Measurements from ENCODE around the gene EXOC3L2.

EXOC3L2 gene

DNA sequence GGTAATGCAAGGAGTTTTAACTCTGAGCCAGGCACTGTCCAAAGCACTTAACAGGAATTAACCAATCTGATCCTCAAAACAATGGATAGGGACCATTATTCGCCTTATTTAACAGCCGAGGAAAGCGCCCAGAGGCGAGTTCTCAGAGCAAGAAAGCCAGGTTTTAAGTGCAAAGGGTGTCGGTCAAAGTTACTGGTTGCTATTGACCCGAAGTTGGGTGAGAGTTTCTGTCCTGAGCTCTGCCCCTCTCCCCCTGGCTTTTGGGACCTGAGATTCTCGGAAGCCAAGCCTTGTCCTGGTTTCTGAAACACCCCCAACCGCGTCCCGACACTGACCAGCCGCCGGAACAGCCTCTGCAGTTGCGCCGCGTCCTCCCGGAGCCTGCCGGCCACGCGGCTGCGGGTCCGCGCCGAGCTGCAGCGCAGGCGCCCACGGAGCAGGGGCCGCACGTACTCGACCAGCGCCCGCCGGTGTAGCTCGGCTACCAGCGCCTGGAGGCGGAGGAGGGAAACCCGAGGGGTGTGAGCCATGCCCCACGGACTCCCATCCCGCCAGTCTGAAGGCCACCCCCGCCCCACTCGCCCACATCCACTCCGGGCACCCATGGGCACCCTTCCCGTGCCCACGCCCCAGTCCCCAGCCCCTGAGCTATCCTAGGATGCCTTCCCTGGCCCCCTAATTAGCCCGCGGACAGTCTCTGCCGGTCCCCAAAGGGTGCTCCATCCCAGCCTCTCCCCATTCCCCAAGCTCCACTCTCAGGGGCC is 27.8 kb downstream of the EXOC3L2 start:
- Histone ChIP-seq H3K9me3 (no peaks in the 10 kb centered on the region), H3K4me1 (no peaks in the 10 kb centered on the region), H3K36me3 (no peaks in the 10 kb centered on the region), H3K4me3 (ENCODE audit: low read depth, low read length) (no peak overlapping the region), H3K27me3 (peaks cover 81% of the 10 kb centered on the region)
- no peak for DNase-seq
- TF ChIP-seq, protein P1, sequence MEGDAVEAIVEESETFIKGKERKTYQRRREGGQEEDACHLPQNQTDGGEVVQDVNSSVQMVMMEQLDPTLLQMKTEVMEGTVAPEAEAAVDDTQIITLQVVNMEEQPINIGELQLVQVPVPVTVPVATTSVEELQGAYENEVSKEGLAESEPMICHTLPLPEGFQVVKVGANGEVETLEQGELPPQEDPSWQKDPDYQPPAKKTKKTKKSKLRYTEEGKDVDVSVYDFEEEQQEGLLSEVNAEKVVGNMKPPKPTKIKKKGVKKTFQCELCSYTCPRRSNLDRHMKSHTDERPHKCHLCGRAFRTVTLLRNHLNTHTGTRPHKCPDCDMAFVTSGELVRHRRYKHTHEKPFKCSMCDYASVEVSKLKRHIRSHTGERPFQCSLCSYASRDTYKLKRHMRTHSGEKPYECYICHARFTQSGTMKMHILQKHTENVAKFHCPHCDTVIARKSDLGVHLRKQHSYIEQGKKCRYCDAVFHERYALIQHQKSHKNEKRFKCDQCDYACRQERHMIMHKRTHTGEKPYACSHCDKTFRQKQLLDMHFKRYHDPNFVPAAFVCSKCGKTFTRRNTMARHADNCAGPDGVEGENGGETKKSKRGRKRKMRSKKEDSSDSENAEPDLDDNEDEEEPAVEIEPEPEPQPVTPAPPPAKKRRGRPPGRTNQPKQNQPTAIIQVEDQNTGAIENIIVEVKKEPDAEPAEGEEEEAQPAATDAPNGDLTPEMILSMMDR (IDR thresholded peaks at IDR 0.05; ENCODE audit: low read depth, low read length): no peak

- TF ChIP-seq, protein P1 (IDR thresholded peaks at IDR 0.05; ENCODE audit: low read depth, low read length): no peak
- H3K27me3 ChIP-seq: peaks cover 73% of the 10 kb centered on the region
- H3K4me1 ChIP-seq: no peaks in the 10 kb centered on the region
- H3K9me3 ChIP-seq: no peaks in the 10 kb centered on the region
- H3K4me3 ChIP-seq (ENCODE audit: low read depth, low read length): no peak overlapping the region
- H3K36me3 ChIP-seq: no peaks in the 10 kb centered on the region
- DNase-seq: no peak
Observed at GRCh38 chr19:45216667-45217066, 28.5 kb downstream of the EXOC3L2 start.

DNA sequence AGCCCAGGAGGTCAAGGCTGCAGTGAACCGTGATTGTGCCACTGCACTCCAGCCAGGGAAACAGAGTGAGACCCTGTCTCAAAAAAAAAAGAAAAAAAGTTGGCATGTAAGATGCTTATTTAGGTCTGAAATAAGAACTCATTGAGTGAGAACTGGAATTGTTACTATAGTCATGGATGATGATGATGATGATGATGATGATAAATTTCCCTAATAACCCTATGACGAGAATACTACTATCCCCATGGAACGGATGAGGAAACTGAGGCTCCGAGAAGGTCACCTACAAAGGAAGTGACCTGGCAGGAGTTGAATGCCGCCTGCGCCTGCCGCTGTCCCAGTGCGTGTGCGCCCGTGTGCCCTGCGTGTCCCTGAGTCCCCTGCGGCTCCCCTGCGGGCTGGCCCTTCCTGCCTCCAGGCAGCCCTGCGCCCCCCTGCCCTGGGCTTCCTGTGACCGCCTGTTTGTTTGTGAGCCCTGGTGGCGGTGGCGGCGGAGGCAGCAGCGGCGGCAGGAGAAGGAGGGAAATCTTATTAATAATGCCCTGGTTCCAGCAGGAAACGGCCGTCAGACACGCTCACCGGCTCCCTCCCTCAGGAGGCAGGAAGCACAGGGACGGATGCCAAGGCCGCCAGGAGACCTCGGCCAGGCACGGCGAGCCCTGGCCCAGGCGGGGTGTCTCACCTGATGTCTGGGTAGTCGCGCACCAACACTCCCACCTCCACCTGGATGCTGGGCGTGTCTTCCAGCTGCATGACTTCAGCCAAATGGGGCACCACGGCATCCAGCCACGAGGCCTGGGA is 29.6 kb downstream of the EXOC3L2 start:
- peak; percentile 33 for DNase-seq
- H3K4me1 ChIP-seq: no peaks in the 10 kb centered on the region
- no peaks in the 10 kb centered on the region for H3K36me3 ChIP-seq
- no peaks in the 10 kb centered on the region for H3K9me3 ChIP-seq
- H3K27me3 ChIP-seq: peaks cover 63% of the 10 kb centered on the region
- TF ChIP-seq, protein P1 (IDR thresholded peaks at IDR 0.05; ENCODE audit: low read depth, low read length): no peak
- H3K4me3 ChIP-seq (ENCODE audit: low read depth, low read length): no peak overlapping the region

- TF ChIP-seq, protein P1 (IDR thresholded peaks at IDR 0.05; ENCODE audit: low read depth, low read length): no peak
- no peak for DNase-seq
- H3K9me3 ChIP-seq: no peaks in the 10 kb centered on the region
- peaks cover 40% of the 10 kb centered on the region for H3K27me3 ChIP-seq
- H3K36me3 ChIP-seq: no peaks in the 10 kb centered on the region
- H3K4me1 ChIP-seq: no peaks in the 10 kb centered on the region
- H3K4me3 ChIP-seq (ENCODE audit: low read depth, low read length): no peak overlapping the region
Observed at GRCh38 chr19:45213031-45213430, 32.2 kb downstream of the EXOC3L2 start.

DNA sequence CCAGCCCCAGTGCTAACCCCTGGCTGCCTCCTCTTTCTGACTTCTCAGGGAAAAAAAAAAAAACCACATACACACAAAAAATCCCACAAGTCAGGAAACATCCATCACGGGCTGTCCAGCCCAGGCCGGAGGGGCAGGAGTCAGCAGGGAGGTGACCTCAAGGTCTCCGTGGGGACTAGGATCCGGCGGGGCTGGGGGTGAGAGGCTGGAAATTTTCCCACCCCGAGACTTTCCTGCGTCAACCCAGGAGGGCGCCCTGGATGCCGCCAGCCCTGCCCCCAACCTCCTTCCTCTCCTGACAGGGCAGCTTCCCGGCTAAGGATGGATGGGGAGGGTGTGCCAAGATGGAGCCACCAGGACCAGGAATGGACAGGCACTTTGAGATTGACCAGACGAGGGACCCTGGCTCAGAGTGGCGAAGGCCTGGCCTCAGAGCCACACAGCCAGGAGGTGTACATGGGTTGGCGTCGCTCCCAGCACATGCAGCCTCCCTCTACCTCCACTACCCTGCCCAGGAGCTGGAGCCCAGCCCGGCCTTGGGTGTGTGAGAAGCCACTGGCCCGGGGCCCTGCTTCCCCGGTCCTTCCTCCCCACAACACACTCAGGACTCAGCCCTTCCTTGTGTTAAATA is 33.3 kb downstream of the EXOC3L2 start:
- Histone ChIP-seq H3K27me3 (peaks cover 28% of the 10 kb centered on the region), H3K4me1 (no peaks in the 10 kb centered on the region), H3K4me3 (ENCODE audit: low read depth, low read length) (no peak overlapping the region), H3K9me3 (no peaks in the 10 kb centered on the region), H3K36me3 (no peaks in the 10 kb centered on the region)
- no peak for DNase-seq
- TF ChIP-seq, protein P1 (IDR thresholded peaks at IDR 0.05; ENCODE audit: low read depth, low read length): no peak
